H1 (cell line): ENCODE results near the gene ZNF23. TPM values are rescaled to one million over a fixed set of nuclear protein-coding genes. Genes with fewer than 3 reads are reported as not detected.

Source experiments
- CTCF ChIA-PET: fragments of 300-600 bp; sonication (Branson Sonifier 250); formaldehyde crosslinking; loops from one replicate; lab custom pipeline; 2021; ENCODE audit not compliant: partially characterized antibody; lab: Charles Lee
- POLR2A ChIA-PET: fragments of 300-600 bp; sonication (Branson Sonifier 250); formaldehyde crosslinking; loops from one replicate; lab custom pipeline; 2021; ENCODE audit warnings: inconsistent platforms; ENCODE audit not compliant: partially characterized antibody; lab: Charles Lee
- DNase-seq, 2 experiments: peaks; one replicate each; pipeline versions ENCODE4 v3.0.0 to v3.0.0-alpha.2; 2010 to 2022; ENCODE audit warnings: low spot score in 2 of 2, low read depth in 1 of 2, mixed read lengths in 1 of 2
- FAIRE-seq: peaks from 2 replicates; lab custom pipeline; 2011; peaks lifted over from hg19 to GRCh38; lab: Jason Lieb, UNC
- H2AFZ ChIP-seq: 2 replicates; pipeline ENCODE4 v1.8.1; 2012; ENCODE audit warnings: low read length, inconsistent platforms
- H2AK5ac ChIP-seq: 2 replicates; pipeline ENCODE4 v1.6.1; 2013; ENCODE audit warnings: low read depth, low read length
- H2BK120ac ChIP-seq: replicated peaks from 2 replicates; pipeline ENCODE3; 2013; ENCODE audit warnings: low read depth, low read length, inconsistent platforms
- H2BK12ac ChIP-seq: 2 replicates; pipeline ENCODE4 v1.6.1; 2013; ENCODE audit warnings: low read depth, low read length
- H2BK15ac ChIP-seq: 2 replicates; pipeline ENCODE4 v1.6.1; 2013; ENCODE audit warnings: low read length
- H2BK20ac ChIP-seq: 2 replicates; pipeline ENCODE4 v1.6.1; 2013; ENCODE audit warnings: low read length
- H2BK5ac ChIP-seq: 2 replicates; pipeline ENCODE4 v1.6.1; 2013; ENCODE audit warnings: low read depth, low read length
- H3K14ac ChIP-seq: 2 replicates; pipeline ENCODE4 v1.6.1; 2013; ENCODE audit warnings: inconsistent platforms; ENCODE audit not compliant: insufficient read length
- H3K18ac ChIP-seq: 2 replicates; pipeline ENCODE4 v1.6.1; 2013; ENCODE audit warnings: low read length; ENCODE audit errors: extremely low read depth
- H3K23ac ChIP-seq: 2 replicates; pipeline ENCODE4 v1.6.1; 2013; ENCODE audit warnings: inconsistent platforms; ENCODE audit not compliant: insufficient read length
- H3K23me2 ChIP-seq: 2 replicates; pipeline ENCODE4 v1.6.1; 2013; ENCODE audit warnings: low read depth, low read length
- H3K27ac ChIP-seq: 2 replicates; pipeline ENCODE4 v1.6.1; 2011; ENCODE audit warnings: low read depth, low read length, inconsistent platforms
- H3K27me3 ChIP-seq, 4 experiments: replicated peaks in 1 of 4; 1 replicate in 1 of 4; 2 replicates in 3 of 4; pipeline versions ENCODE4 v1.6.1 to v1.8.1; 2011 to 2013; ENCODE audit warnings: low read length in 3 of 4, mild to moderate bottlenecking in 3 of 4, inconsistent platforms in 2 of 4, mixed read lengths in 2 of 4, moderate library complexity in 1 of 4; ENCODE audit not compliant: control insufficient read depth in 3 of 4, insufficient read depth in 3 of 4; ENCODE audit errors: extremely low read depth in 1 of 4
- H3K36me3 ChIP-seq, 4 experiments: 2 replicates each; pipeline versions ENCODE4 v1.6.1 to v1.8.1; 2011 to 2013; ENCODE audit warnings: mild to moderate bottlenecking in 4 of 4, low read length in 3 of 4, moderate library complexity in 2 of 4, control low read depth in 1 of 4, inconsistent platforms in 1 of 4; ENCODE audit not compliant: insufficient read depth in 4 of 4, control insufficient read depth in 2 of 4
- H3K4ac ChIP-seq: replicated peaks from 2 replicates; pipeline ENCODE3; 2013; ENCODE audit warnings: low read length, low read depth, mixed read lengths, inconsistent platforms; ENCODE audit not compliant: insufficient read length
- H3K4me1 ChIP-seq, 4 experiments: replicated peaks in 1 of 4; 1 replicate in 1 of 4; 2 replicates in 3 of 4; pipeline versions ENCODE4 v1.6.1 to v1.8.1; 2011 to 2013; ENCODE audit warnings: low read length in 3 of 4, inconsistent platforms in 2 of 4, mixed read lengths in 1 of 4; ENCODE audit not compliant: insufficient read depth in 4 of 4, control insufficient read depth in 3 of 4
- H3K4me2 ChIP-seq, 2 experiments: 2 replicates each; pipeline versions ENCODE4 v1.6.1 to v1.8.1; 2011 to 2013; ENCODE audit warnings: low read depth in 2 of 2, low read length in 2 of 2, control low read depth in 1 of 2, inconsistent platforms in 1 of 2, mild to moderate bottlenecking in 1 of 2; ENCODE audit not compliant: insufficient read depth in 1 of 2
- H3K4me3 ChIP-seq, 4 experiments: fragments of 200-600, 300-600 bp in 1 of 4; sonication (generic), shearing (Covaris generic), sonication (Bioruptor Twin) in 1 of 4; 2 replicates each; pipeline versions ENCODE4 v1.5.1 to v1.8.1; 2011 to 2016; ENCODE audit warnings: low read length in 4 of 4, low read depth in 3 of 4, control low read depth in 2 of 4, inconsistent platforms in 2 of 4, mild to moderate bottlenecking in 2 of 4, mixed read lengths in 1 of 4, moderate library complexity in 1 of 4; ENCODE audit not compliant: insufficient read depth in 2 of 4; ENCODE audit errors: extremely low read depth in 1 of 4
- H3K56ac ChIP-seq: replicated peaks from 2 replicates; pipeline ENCODE3; 2013; ENCODE audit warnings: low read depth, mild to moderate bottlenecking, mixed read lengths, low read length, inconsistent platforms; ENCODE audit not compliant: insufficient read length
- H3K79me1 ChIP-seq: 2 replicates; pipeline ENCODE4 v1.6.1; 2013; ENCODE audit warnings: low read depth, low read length, control low read depth
- H3K79me2 ChIP-seq, 2 experiments: 2 replicates each; pipeline versions ENCODE4 v1.6.1 to v1.8.1; 2012 to 2013; ENCODE audit warnings: low read length in 2 of 2, mild to moderate bottlenecking in 2 of 2, inconsistent platforms in 1 of 2; ENCODE audit not compliant: insufficient read depth in 2 of 2, control insufficient read depth in 1 of 2
- H3K9ac ChIP-seq, 4 experiments: replicated peaks in 1 of 4; 1 replicate in 1 of 4; 2 replicates in 3 of 4; pipeline versions ENCODE4 v1.6.1 to v1.8.1; 2011 to 2013; ENCODE audit warnings: low read depth in 3 of 4, low read length in 3 of 4, control low read depth in 2 of 4, mild to moderate bottlenecking in 2 of 4, moderate library complexity in 2 of 4, inconsistent platforms in 1 of 4; ENCODE audit errors: extremely low read depth in 1 of 4
- H3K9me3 ChIP-seq, 2 experiments: 2 replicates each; pipeline versions ENCODE4 v1.6.1 to v1.8.1; 2012 to 2013; ENCODE audit warnings: mild to moderate bottlenecking in 2 of 2, moderate library complexity in 2 of 2, control low read depth in 1 of 2, inconsistent platforms in 1 of 2, low read depth in 1 of 2, low read length in 1 of 2, mixed read lengths in 1 of 2; ENCODE audit not compliant: insufficient read depth in 2 of 2
- H4K20me1 ChIP-seq, 2 experiments: replicated peaks in 1 of 2; 2 replicates each; pipeline versions ENCODE3 to v1.8.1; 2011 to 2013; ENCODE audit warnings: inconsistent platforms in 2 of 2, low read length in 2 of 2, mild to moderate bottlenecking in 1 of 2; ENCODE audit not compliant: insufficient read depth in 2 of 2, control insufficient read depth in 1 of 2
- H4K5ac ChIP-seq: 2 replicates; pipeline ENCODE4 v1.6.1; 2013; ENCODE audit warnings: low read length, low read depth, mixed read lengths, inconsistent platforms; ENCODE audit not compliant: insufficient read length
- H4K8ac ChIP-seq: 2 replicates; pipeline ENCODE4 v1.8.0; 2013; ENCODE audit warnings: mild to moderate bottlenecking, moderate library complexity, low read length, inconsistent platforms; ENCODE audit not compliant: insufficient read depth; ENCODE audit errors: extremely low read depth
- H4K91ac ChIP-seq: replicated peaks from 2 replicates; pipeline ENCODE3; 2013; ENCODE audit warnings: low read length, mixed read lengths, inconsistent platforms; ENCODE audit not compliant: insufficient read length
- CBX8 ChIP-seq: fragments of 300-800, 300-1000 bp; sonication (generic); IDR thresholded peaks from 2 replicates; pipeline ENCODE4 v1.7.1; 2016; ENCODE audit warnings: low read depth, low read length, borderline replicate concordance
- GABPA ChIP-seq: IDR thresholded peaks from 2 replicates; pipeline ENCODE4 v1.6.1; 2011; ENCODE audit warnings: mild to moderate bottlenecking, low read length, moderate library complexity, borderline replicate concordance; ENCODE audit not compliant: insufficient read depth
- KDM5A ChIP-seq: fragments of 200-600 bp; IDR thresholded peaks from 2 replicates; pipeline ENCODE4 v1.7.1; 2012; ENCODE audit warnings: mild to moderate bottlenecking, low read length, inconsistent platforms, mixed read lengths
- RFX5 ChIP-seq: IDR thresholded peaks from 2 replicates; pipeline ENCODE4 v1.6.1; 2011; ENCODE audit warnings: low read depth, low read length, improper control_type of control experiment, borderline replicate concordance
- RNF2 ChIP-seq: fragments of 200-900, 300-1000 bp; sonication (generic); IDR thresholded peaks from 2 replicates; pipeline ENCODE4 v1.7.1; 2016; ENCODE audit warnings: borderline replicate concordance, low read depth, mild to moderate bottlenecking, antibody characterized with exemption, low read length; ENCODE audit not compliant: poor library complexity, severe bottlenecking; ENCODE audit errors: missing control alignments
- SIN3A ChIP-seq, 2 experiments: IDR thresholded peaks in 1 of 2; conservative IDR thresholded peaks in 1 of 2; 2 replicates each; pipeline ENCODE4 v1.6.1; 2011 to 2012; ENCODE audit warnings: low read length in 2 of 2, improper control_type of control experiment in 1 of 2, low read depth in 1 of 2, mild to moderate bottlenecking in 1 of 2
- SP1 ChIP-seq: IDR thresholded peaks from 2 replicates; pipeline ENCODE4 v1.6.1; 2011; ENCODE audit warnings: low read depth, low read length
- TCF12 ChIP-seq: IDR thresholded peaks from 2 replicates; pipeline ENCODE4 v1.6.1; 2011; ENCODE audit warnings: low read depth, mild to moderate bottlenecking, low read length
- WGBS, 2 experiments: shearing (Covaris generic) in 1 of 2; methylation state at CpG; one replicate each; pipeline versions ENCODE4 v1.1.6 to v1.1.7; 2013 to 2015; ENCODE audit warnings: low lambda C conversion rate in 2 of 2, mixed read lengths in 2 of 2, inconsistent platforms in 1 of 2, low coverage in 1 of 2, missing lambda C conversion rate in 1 of 2; ENCODE audit not compliant: insufficient replicate concordance in 2 of 2, insufficient coverage in 1 of 2, insufficient read length in 1 of 2; ENCODE audit errors: extremely low coverage in 1 of 2, missing lambda C conversion rate in 1 of 2; 5-methylcytosine and 5-hydroxymethylcytosine counted together
- polyA plus RNA-seq, 7 experiments: library from polyadenylated mRNA; depleted of rRNA in 3 of 7; stranded (reverse) in 5 of 7; unstranded in 2 of 7; fragments of >200 nt in 5 of 7; fragments of 200-250 nt in 2 of 7; gene quantifications; 1 replicate in 5 of 7; 2 replicates in 1 of 7; 4 replicates in 1 of 7; pipeline versions ENCODE4 v1.2.1 to v1.2.3, GENCODE V29; 2011 to 2013; ENCODE audit warnings: missing spikeins in 2 of 7, mixed read lengths in 2 of 7
- total RNA-seq: library from RNA; stranded (reverse); fragmentation: NEBNext Ultra II Directional; extraction: Animal tissue kit (Norgen Biotek cat#: 25700); gene quantifications from 2 replicates; pipeline ENCODE4 v1.2.1, GENCODE V29; 2021
- TF ChIP-seq, protein P1 (sequence below): IDR thresholded peaks from 2 replicates; pipeline ENCODE4 v1.6.1; 2011; ENCODE audit warnings: low read length, improper control_type of control experiment

The ZNF23 gene
- total and polyA plus RNA-seq, 2 of the 8 experiments (the other 6 are each of a cell fraction or from before 2014, with no cell fraction given) = 2.4 to 10.2 TPM

DNA sequence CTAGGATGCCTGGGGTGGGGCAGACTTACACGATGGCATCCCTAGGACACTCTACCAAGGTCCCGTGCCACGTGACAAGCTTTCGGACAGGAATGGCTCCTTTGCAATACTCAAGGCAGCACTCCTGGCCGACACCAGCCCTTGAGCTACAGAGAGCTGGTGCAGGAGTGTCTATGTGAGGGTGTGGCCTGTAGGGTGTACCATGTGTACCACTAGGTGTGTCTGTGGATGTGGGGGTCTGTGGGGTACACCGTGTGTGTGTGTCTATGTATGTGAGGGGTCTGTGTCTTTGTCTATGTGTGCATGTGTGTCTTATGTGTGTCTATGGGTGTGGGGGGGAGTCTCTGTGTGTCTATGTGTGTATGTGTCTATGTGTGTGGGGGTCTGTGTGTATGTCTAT is 18.3 kb downstream of the ZNF23 start:
- Histone ChIP-seq H3K23ac (no peak overlapping the region), H3K27me3 (no peaks in the 10 kb centered on the region), H2BK12ac (no peak overlapping the region), H3K27ac (no peak overlapping the region), H3K36me3 (peaks cover 0 to 13% (median 7%) of the 10 kb centered on the region in 4 experiments; a peak in 6 of 8 replicates), H3K9ac (no peak overlapping the region), H2BK5ac (no peak overlapping the region), H2BK120ac (no peak overlapping the region), H3K56ac (no peak overlapping the region), H3K14ac (no peak overlapping the region), H4K8ac (no peak overlapping the region), H3K4me2 (no peak overlapping the region), H3K23me2 (peaks cover 3% of the 10 kb centered on the region; the same call in 1 of the 2 replicates), H3K79me1 (no peaks in the 10 kb centered on the region), H3K79me2 (no peaks in the 10 kb centered on the region), H3K9me3 (peaks cover 29 to 31% of the 10 kb centered on the region in 2 experiments), H2AK5ac (peak overlapping the region; percentile 46; the same call in 1 of the 2 replicates), H4K5ac (no peak overlapping the region), H4K20me1 (no peaks in the 10 kb centered on the region), H3K4ac (no peak overlapping the region), H2BK15ac (peak overlapping the region; percentile 29; the same call in 1 of the 2 replicates), H3K4me1 (no peaks in the 10 kb centered on the region; a peak in 1 of 7 replicates), H3K18ac (no peak overlapping the region), H3K4me3 (no peak overlapping the region), H2BK20ac (no peak overlapping the region), H2AFZ (no peak overlapping the region), H4K91ac (no peak overlapping the region)
- DNase-seq (no peak), FAIRE-seq (no peak)
- ChIA-PET CTCF (no interaction called here), POLR2A (no interaction called here)
- WGBS, 2 experiments = 80% methylated on average over 6 of the region's 6 CpGs; no CpG with 5 or more reads in 1 of the 2 experiments
- TF ChIP-seq CBX8 (no peak), RFX5 (no peak), KDM5A (no peak), RNF2 (no peak), TCF12 (no peak), GABPA (no peak), SIN3A (conservative IDR thresholded peaks at IDR 0.05 in 1 of 2, IDR thresholded peaks at IDR 0.05 in 1 of 2; ENCODE audit: low read depth in 1 of 2, low read length in 2 of 2) (no peak), SP1 (no peak)
- TF ChIP-seq, protein P1, sequence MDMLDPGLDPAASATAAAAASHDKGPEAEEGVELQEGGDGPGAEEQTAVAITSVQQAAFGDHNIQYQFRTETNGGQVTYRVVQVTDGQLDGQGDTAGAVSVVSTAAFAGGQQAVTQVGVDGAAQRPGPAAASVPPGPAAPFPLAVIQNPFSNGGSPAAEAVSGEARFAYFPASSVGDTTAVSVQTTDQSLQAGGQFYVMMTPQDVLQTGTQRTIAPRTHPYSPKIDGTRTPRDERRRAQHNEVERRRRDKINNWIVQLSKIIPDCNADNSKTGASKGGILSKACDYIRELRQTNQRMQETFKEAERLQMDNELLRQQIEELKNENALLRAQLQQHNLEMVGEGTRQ = no peak
